ENCODE data around the gene SNTG2.

DNA sequence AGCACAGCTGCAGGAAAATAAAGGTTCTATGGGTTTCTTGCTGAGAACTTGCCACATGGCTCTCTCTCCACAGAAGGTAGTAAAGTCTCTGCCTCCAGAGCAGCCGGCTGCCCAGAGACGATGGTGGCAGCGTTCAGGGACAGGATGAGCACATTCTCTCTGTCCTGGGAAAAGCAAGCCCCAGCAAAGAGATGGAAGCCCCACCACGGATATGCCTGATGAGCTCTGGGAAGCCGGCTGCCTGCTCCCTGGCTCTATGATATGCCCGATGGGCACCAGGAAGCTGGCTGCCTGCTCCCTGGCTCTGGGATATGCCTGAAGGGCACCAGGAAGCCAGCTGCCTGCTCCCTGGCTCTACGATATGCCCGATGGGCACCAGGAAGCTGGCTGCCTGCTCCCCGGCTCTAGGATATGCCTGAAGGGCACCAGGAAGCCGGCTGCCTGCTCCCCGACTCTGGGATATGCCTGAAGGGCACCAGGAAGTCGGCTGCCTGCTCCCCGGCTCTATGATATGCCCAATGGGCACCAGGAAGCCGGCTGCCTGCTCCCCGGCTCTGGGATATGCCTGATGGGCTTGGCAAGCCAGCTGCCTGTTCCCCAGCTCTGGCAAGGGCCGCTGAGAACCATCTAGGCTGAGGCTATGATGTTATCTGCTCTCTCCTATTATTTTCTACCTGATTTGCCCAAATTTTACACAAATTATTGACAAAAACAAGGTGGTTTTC is 21.5 kb upstream of the SNTG2 start:
- no peak for TF ChIP-seq ISL1 (CRISPR knock-in tag; IDR thresholded peaks at IDR 0.05)
- TF ChIP-seq, protein P1, sequence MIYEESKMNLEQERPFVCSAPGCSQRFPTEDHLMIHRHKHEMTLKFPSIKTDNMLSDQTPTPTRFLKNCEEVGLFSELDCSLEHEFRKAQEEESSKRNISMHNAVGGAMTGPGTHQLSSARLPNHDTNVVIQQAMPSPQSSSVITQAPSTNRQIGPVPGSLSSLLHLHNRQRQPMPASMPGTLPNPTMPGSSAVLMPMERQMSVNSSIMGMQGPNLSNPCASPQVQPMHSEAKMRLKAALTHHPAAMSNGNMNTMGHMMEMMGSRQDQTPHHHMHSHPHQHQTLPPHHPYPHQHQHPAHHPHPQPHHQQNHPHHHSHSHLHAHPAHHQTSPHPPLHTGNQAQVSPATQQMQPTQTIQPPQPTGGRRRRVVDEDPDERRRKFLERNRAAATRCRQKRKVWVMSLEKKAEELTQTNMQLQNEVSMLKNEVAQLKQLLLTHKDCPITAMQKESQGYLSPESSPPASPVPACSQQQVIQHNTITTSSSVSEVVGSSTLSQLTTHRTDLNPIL (CRISPR knock-in tag; IDR thresholded peaks at IDR 0.05; ENCODE audit: low read depth): no peak
- no peak for TF ChIP-seq TCF4 (CRISPR knock-in tag; IDR thresholded peaks at IDR 0.05; ENCODE audit: borderline replicate concordance)
- no peak for TF ChIP-seq ZFP30 (CRISPR knock-in tag; IDR thresholded peaks at IDR 0.05)
- TF ChIP-seq RARB (CRISPR knock-in tag; IDR thresholded peaks at IDR 0.05): no peak
- no peak for TF ChIP-seq ARNTL (CRISPR knock-in tag; IDR thresholded peaks at IDR 0.05; ENCODE audit: borderline replicate concordance, low read depth)
